Neural cell (in vitro differentiated cells): ENCODE data around the gene KSR2.

Experiments used
- EP300 ChIP-seq: fragments of 450-650 bp; conservative IDR thresholded peaks from 2 replicates; pipeline ENCODE4 v1.6.1; 2014; ENCODE audit warnings: antibody characterized with exemption, mild to moderate bottlenecking, moderate library complexity; ENCODE audit not compliant: poor library complexity, severe bottlenecking
- EZH2 ChIP-seq: fragments of 200-600, 300-800 bp; shearing (Covaris generic), sonication (generic); IDR thresholded peaks from 2 replicates; pipeline ENCODE4 v1.6.1; 2014; ENCODE audit warnings: antibody characterized with exemption, low read length, borderline replicate concordance, mild to moderate bottlenecking; ENCODE audit not compliant: insufficient read depth, poor library complexity, severe bottlenecking
- MXI1 ChIP-seq: fragments of 450-650 bp; conservative IDR thresholded peaks from 2 replicates; pipeline ENCODE4 v1.6.1; 2014; ENCODE audit warnings: antibody characterized with exemption, mild to moderate bottlenecking; ENCODE audit not compliant: poor library complexity, severe bottlenecking
- POLR2AphosphoS5 ChIP-seq: IDR thresholded peaks from 2 replicates; pipeline ENCODE4 v1.6.1; 2012
- RAD21 ChIP-seq: fragments of 450-650 bp; conservative IDR thresholded peaks from 2 replicates; pipeline ENCODE4 v1.6.1; 2014; ENCODE audit warnings: antibody characterized with exemption, mild to moderate bottlenecking, moderate library complexity
- SMC3 ChIP-seq: fragments of 450-650 bp; conservative IDR thresholded peaks from 2 replicates; pipeline ENCODE4 v1.6.1; 2014; ENCODE audit warnings: antibody characterized with exemption, mild to moderate bottlenecking, moderate library complexity; ENCODE audit not compliant: poor library complexity
- TAF1 ChIP-seq: IDR thresholded peaks from 2 replicates; pipeline ENCODE4 v1.6.1; 2012; ENCODE audit warnings: low read depth
- TF ChIP-seq, protein P1 (sequence below): fragments of 450-650 bp; IDR thresholded peaks from 2 replicates; pipeline ENCODE4 v1.5.1; 2014; ENCODE audit warnings: antibody characterized with exemption, mild to moderate bottlenecking, moderate library complexity; ENCODE audit not compliant: poor library complexity, severe bottlenecking
- TF ChIP-seq, protein P2 (sequence below): IDR thresholded peaks from 2 replicates; pipeline ENCODE4 v1.6.1; 2012; ENCODE audit warnings: borderline replicate concordance

DNA sequence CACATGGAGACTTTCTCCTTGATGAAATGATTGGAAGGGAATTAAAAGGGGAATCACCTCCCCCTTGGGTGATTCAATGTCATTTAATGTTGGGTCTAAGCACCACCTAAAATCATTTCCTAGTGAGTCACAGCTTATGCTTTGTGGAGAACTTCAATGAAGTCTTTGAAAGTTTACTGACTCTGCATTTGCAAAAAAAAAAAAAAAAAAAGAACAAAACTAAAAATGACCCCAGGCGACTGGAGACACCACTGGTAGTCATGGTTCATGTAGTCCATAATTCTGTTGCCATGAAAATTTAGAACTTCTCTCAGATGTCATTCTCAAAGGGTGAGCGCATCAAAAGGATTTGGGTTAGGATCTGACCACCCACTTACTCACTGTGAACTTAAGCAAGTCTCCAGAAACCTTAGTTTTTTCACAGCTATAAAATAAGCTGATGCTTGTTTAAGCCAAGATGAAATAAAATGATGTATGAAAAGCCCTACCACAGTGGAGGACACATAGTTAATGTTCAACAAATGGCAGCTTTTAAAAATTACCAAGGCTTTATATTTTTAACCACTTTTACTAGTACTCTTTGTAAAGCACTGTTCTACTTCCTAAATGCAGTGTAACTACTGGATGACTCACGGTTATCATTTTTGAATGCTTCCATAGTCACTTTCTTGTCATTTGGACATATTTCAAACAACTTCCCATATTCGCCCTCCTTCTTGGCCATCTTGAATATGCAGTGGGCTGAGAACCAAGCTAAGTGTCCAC lies 18.1 kb upstream of the KSR2 start:
- TF ChIP-seq, protein P1, sequence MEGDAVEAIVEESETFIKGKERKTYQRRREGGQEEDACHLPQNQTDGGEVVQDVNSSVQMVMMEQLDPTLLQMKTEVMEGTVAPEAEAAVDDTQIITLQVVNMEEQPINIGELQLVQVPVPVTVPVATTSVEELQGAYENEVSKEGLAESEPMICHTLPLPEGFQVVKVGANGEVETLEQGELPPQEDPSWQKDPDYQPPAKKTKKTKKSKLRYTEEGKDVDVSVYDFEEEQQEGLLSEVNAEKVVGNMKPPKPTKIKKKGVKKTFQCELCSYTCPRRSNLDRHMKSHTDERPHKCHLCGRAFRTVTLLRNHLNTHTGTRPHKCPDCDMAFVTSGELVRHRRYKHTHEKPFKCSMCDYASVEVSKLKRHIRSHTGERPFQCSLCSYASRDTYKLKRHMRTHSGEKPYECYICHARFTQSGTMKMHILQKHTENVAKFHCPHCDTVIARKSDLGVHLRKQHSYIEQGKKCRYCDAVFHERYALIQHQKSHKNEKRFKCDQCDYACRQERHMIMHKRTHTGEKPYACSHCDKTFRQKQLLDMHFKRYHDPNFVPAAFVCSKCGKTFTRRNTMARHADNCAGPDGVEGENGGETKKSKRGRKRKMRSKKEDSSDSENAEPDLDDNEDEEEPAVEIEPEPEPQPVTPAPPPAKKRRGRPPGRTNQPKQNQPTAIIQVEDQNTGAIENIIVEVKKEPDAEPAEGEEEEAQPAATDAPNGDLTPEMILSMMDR: no peak
- TF ChIP-seq, protein P2, sequence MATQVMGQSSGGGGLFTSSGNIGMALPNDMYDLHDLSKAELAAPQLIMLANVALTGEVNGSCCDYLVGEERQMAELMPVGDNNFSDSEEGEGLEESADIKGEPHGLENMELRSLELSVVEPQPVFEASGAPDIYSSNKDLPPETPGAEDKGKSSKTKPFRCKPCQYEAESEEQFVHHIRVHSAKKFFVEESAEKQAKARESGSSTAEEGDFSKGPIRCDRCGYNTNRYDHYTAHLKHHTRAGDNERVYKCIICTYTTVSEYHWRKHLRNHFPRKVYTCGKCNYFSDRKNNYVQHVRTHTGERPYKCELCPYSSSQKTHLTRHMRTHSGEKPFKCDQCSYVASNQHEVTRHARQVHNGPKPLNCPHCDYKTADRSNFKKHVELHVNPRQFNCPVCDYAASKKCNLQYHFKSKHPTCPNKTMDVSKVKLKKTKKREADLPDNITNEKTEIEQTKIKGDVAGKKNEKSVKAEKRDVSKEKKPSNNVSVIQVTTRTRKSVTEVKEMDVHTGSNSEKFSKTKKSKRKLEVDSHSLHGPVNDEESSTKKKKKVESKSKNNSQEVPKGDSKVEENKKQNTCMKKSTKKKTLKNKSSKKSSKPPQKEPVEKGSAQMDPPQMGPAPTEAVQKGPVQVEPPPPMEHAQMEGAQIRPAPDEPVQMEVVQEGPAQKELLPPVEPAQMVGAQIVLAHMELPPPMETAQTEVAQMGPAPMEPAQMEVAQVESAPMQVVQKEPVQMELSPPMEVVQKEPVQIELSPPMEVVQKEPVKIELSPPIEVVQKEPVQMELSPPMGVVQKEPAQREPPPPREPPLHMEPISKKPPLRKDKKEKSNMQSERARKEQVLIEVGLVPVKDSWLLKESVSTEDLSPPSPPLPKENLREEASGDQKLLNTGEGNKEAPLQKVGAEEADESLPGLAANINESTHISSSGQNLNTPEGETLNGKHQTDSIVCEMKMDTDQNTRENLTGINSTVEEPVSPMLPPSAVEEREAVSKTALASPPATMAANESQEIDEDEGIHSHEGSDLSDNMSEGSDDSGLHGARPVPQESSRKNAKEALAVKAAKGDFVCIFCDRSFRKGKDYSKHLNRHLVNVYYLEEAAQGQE: no peak
- TF ChIP-seq EZH2: no peak
- no peak for TF ChIP-seq SMC3
- no peak for TF ChIP-seq POLR2AphosphoS5
- no peak for TF ChIP-seq EP300
- no peak for TF ChIP-seq RAD21
- TF ChIP-seq MXI1: no peak
- no peak for TF ChIP-seq TAF1
